Astrocyte (in vitro differentiated cells and primary cell): ENCODE data around the gene NRG3. TPM values are rescaled to one million over a fixed set of nuclear protein-coding genes. Genes with fewer than 3 reads are reported as not detected.

Experiments
- DNase-seq: peaks from one replicate; pipeline ENCODE4 v3.0.0-alpha.2; 2010; ENCODE audit warnings: low read depth
- FAIRE-seq: peaks from 2 replicates; lab custom pipeline; 2011; peaks lifted over from hg19 to GRCh38; lab: Jason Lieb, UNC
- H2AFZ ChIP-seq: 2 replicates; pipeline ENCODE4 v1.6.0; 2012; ENCODE audit warnings: low read depth, low read length, inconsistent platforms
- H3K27ac ChIP-seq: 2 replicates; pipeline ENCODE4 v1.5.1; 2011; ENCODE audit warnings: low read depth, low read length, inconsistent platforms
- H3K27me3 ChIP-seq: 2 replicates; pipeline ENCODE4 v1.6.0; 2011; ENCODE audit warnings: low read length, inconsistent platforms; ENCODE audit not compliant: insufficient read depth
- H3K36me3 ChIP-seq: 2 replicates; pipeline ENCODE4 v1.5.1; 2011; ENCODE audit warnings: low read length, inconsistent platforms; ENCODE audit not compliant: insufficient read depth
- H3K4me1 ChIP-seq: 2 replicates; pipeline ENCODE4 v1.5.1; 2011; ENCODE audit warnings: low read length, inconsistent platforms; ENCODE audit not compliant: insufficient read depth
- H3K4me2 ChIP-seq: 2 replicates; pipeline ENCODE4 v1.6.0; 2012; ENCODE audit warnings: low read length, inconsistent platforms
- H3K4me3 ChIP-seq: 2 replicates; pipeline ENCODE4 v1.5.1; 2011; ENCODE audit warnings: low read depth, mild to moderate bottlenecking, low read length, inconsistent platforms; ENCODE audit not compliant: insufficient read depth
- H3K79me2 ChIP-seq: 2 replicates; pipeline ENCODE4 v1.6.0; 2012; ENCODE audit warnings: mild to moderate bottlenecking, low read length, inconsistent platforms; ENCODE audit not compliant: insufficient read depth
- H3K9ac ChIP-seq: 2 replicates; pipeline ENCODE4 v1.6.0; 2012; ENCODE audit warnings: mild to moderate bottlenecking, low read length, inconsistent platforms
- H3K9me3 ChIP-seq: 2 replicates; pipeline ENCODE4 v1.5.1; 2012; ENCODE audit warnings: low read depth, mild to moderate bottlenecking, low read length, inconsistent platforms; ENCODE audit not compliant: insufficient read depth
- H4K20me1 ChIP-seq: 2 replicates; pipeline ENCODE4 v1.6.0; 2012; ENCODE audit warnings: low read length, inconsistent platforms; ENCODE audit not compliant: insufficient read depth
- H3K27ac Mint-ChIP-seq: one replicate; pipeline ENCODE4 v1.8.0; 2021; ENCODE audit warnings: mild to moderate bottlenecking, mixed read lengths; ENCODE audit not compliant: unreplicated experiment
- H3K27me3 Mint-ChIP-seq: one replicate; pipeline ENCODE4 v1.8.0; 2021; ENCODE audit warnings: low read depth, mixed read lengths; ENCODE audit not compliant: unreplicated experiment
- H3K36me3 Mint-ChIP-seq: one replicate; pipeline ENCODE4 v1.8.0; 2021; ENCODE audit warnings: low read depth, mixed read lengths; ENCODE audit not compliant: unreplicated experiment
- H3K4me1 Mint-ChIP-seq: one replicate; pipeline ENCODE4 v1.8.0; 2021; ENCODE audit warnings: low read depth, mixed read lengths; ENCODE audit not compliant: unreplicated experiment
- H3K4me3 Mint-ChIP-seq: one replicate; pipeline ENCODE4 v1.8.0; 2021; ENCODE audit warnings: mild to moderate bottlenecking, moderate library complexity, mixed read lengths; ENCODE audit not compliant: unreplicated experiment
- H3K9me3 Mint-ChIP-seq: one replicate; pipeline ENCODE4 v1.8.0; 2021; ENCODE audit warnings: mild to moderate bottlenecking, mixed read lengths; ENCODE audit not compliant: unreplicated experiment
- EZH2 ChIP-seq: IDR thresholded peaks from 2 replicates; pipeline ENCODE4 v1.6.1; 2012; ENCODE audit warnings: mild to moderate bottlenecking, low read length, inconsistent platforms; ENCODE audit not compliant: insufficient read depth
- total RNA-seq: library from RNA; stranded (reverse); gene quantifications from 2 replicates; pipeline ENCODE4 v1.2.1, GENCODE V29; 2021
- TF ChIP-seq, protein P1 (sequence below): IDR thresholded peaks from 2 replicates; pipeline ENCODE4 v1.5.1; 2011; ENCODE audit warnings: low read depth, mild to moderate bottlenecking, inconsistent platforms, low read length, moderate library complexity; ENCODE audit not compliant: insufficient read depth

Gene NRG3
- total RNA-seq, 1 donor from 2014 or later, result 2.1 TPM

DNA sequence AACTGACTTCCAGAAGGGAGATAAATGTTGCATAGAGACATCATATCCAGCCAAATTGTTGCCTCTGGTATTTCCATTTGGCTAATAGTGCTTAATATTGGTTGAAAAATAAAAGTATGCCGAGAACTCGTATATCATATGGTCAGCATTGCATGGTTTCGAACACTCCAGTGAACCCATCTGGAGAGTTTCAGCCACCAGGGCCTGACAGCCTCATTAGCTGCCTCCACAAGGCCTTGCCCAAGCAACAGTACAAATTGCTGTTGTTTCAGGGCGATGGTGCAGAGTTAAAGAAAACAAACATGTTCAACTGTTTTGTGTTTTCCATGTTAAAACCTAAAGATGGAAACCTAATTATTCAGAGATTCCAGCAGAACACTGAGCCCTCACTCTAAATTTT is 28.5 kb downstream of the NRG3 start:
- DNase-seq (no peak), FAIRE-seq (no peak)
- Histone ChIP-seq H3K79me2 (no peaks in the 10 kb centered on the region), H2AFZ (no peak overlapping the region), H3K36me3 (no peaks in the 10 kb centered on the region), H3K4me1 (no peaks in the 10 kb centered on the region), H3K27ac (no peak overlapping the region), H3K4me2 (no peak overlapping the region), H3K27me3 (no peaks in the 10 kb centered on the region), H3K4me3 (no peak overlapping the region), H4K20me1 (no peaks in the 10 kb centered on the region), H3K9ac (no peak overlapping the region), H3K9me3 (no peaks in the 10 kb centered on the region)
- Mint-ChIP-seq H3K4me1 (no peaks in the 10 kb centered on the region), H3K27me3 (peaks cover 2% of the 10 kb centered on the region), H3K4me3 (no peak overlapping the region), H3K27ac (no peak overlapping the region), H3K36me3 (no peaks in the 10 kb centered on the region), H3K9me3 (no peaks in the 10 kb centered on the region)
- no peak for TF ChIP-seq EZH2
- TF ChIP-seq, protein P1, sequence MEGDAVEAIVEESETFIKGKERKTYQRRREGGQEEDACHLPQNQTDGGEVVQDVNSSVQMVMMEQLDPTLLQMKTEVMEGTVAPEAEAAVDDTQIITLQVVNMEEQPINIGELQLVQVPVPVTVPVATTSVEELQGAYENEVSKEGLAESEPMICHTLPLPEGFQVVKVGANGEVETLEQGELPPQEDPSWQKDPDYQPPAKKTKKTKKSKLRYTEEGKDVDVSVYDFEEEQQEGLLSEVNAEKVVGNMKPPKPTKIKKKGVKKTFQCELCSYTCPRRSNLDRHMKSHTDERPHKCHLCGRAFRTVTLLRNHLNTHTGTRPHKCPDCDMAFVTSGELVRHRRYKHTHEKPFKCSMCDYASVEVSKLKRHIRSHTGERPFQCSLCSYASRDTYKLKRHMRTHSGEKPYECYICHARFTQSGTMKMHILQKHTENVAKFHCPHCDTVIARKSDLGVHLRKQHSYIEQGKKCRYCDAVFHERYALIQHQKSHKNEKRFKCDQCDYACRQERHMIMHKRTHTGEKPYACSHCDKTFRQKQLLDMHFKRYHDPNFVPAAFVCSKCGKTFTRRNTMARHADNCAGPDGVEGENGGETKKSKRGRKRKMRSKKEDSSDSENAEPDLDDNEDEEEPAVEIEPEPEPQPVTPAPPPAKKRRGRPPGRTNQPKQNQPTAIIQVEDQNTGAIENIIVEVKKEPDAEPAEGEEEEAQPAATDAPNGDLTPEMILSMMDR, result no peak

DNA sequence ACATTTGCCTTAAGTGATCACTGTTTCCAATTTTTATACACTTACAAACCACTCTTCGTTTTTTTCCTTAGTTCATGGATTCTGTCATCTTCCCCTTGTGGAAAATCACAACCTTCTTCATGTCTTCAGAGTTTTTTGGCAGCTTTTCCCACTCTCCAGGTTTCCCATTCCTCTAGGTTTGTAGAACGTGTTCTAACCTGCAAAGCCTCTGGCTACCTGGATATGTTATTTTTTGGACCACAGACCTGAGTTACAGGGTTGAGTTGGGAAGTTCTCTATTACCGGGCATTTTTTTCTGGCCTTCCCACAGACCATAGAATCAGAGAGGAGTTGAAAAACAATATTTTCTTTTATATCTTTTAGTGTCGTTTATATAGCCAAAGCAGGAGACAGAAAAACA is 30.2 kb downstream of the NRG3 start:
- H3K36me3 ChIP-seq, result no peaks in the 10 kb centered on the region
- H4K20me1 ChIP-seq, result no peaks in the 10 kb centered on the region
- no peak overlapping the region for H3K27ac ChIP-seq
- H3K79me2 ChIP-seq, result no peaks in the 10 kb centered on the region
- no peak overlapping the region for H3K27ac Mint-ChIP-seq
- H3K9me3 ChIP-seq, result no peaks in the 10 kb centered on the region
- no peaks in the 10 kb centered on the region for H3K27me3 ChIP-seq
- DNase-seq (no peak), FAIRE-seq (no peak)
- no peaks in the 10 kb centered on the region for H3K36me3 Mint-ChIP-seq
- H3K4me1 Mint-ChIP-seq, result no peaks in the 10 kb centered on the region
- no peak overlapping the region for H3K4me3 ChIP-seq
- H2AFZ ChIP-seq, result no peak overlapping the region
- TF ChIP-seq, protein P1, result no peak
- TF ChIP-seq EZH2, result no peak
- no peak overlapping the region for H3K4me2 ChIP-seq
- no peak overlapping the region for H3K9ac ChIP-seq
- no peaks in the 10 kb centered on the region for H3K4me1 ChIP-seq
- H3K9me3 Mint-ChIP-seq, result no peaks in the 10 kb centered on the region
- H3K27me3 Mint-ChIP-seq, result no peaks in the 10 kb centered on the region
- no peak overlapping the region for H3K4me3 Mint-ChIP-seq

DNA sequence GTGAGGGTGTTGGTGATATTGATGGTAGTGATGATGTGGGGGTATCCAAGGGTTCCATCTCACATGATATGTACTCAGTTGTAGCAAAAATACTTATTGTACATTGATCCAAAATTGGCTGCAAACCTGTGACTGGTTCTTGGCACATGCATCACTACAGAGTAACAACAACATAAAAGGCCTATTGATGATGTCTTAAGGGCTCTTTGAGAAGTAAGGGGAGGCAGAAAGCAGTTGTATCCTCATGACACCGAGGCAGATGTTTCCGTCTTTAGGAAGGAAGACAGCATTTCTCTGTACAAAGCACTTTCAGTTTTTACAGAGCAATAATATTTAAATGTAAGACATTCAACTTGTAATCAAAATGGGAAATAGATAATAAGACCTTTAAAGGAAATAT is 34.5 kb downstream of the NRG3 start:
- no peak overlapping the region for H3K4me2 ChIP-seq
- no peaks in the 10 kb centered on the region for H3K79me2 ChIP-seq
- Mint-ChIP-seq H3K4me1 (no peaks in the 10 kb centered on the region), H3K4me3 (no peak overlapping the region), H3K9me3 (no peaks in the 10 kb centered on the region), H3K27ac (no peak overlapping the region), H3K36me3 (no peaks in the 10 kb centered on the region), H3K27me3 (no peaks in the 10 kb centered on the region)
- no peaks in the 10 kb centered on the region for H3K4me1 ChIP-seq
- FAIRE-seq (no peak), DNase-seq (no peak)
- no peak overlapping the region for H3K4me3 ChIP-seq
- H3K27ac ChIP-seq, result no peak overlapping the region
- TF ChIP-seq, protein P1, result no peak
- TF ChIP-seq EZH2, result no peak
- H3K36me3 ChIP-seq, result no peaks in the 10 kb centered on the region
- no peaks in the 10 kb centered on the region for H3K9me3 ChIP-seq
- no peak overlapping the region for H3K9ac ChIP-seq
- no peak overlapping the region for H2AFZ ChIP-seq
- H3K27me3 ChIP-seq, result no peaks in the 10 kb centered on the region
- H4K20me1 ChIP-seq, result no peaks in the 10 kb centered on the region
